Mucosa of rectum (tissue), 2 donors: ENCODE results near the gene MLPH.
A peak's percentile ranks its signal among the peaks of the same experiment; 100 is the strongest.

Source experiments
- H3K27ac ChIP-seq, 2 donors: one replicate each; pipeline ENCODE4 v1.7.0; 2013; ENCODE audit warnings: inconsistent platforms in 2 of 2, low read depth in 2 of 2, low read length in 2 of 2
- H3K27me3 ChIP-seq, 2 donors: one replicate each; pipeline ENCODE4 v1.7.0; 2013; ENCODE audit warnings: low read length in 2 of 2; ENCODE audit not compliant: control insufficient read depth in 2 of 2, insufficient read depth in 2 of 2
- H3K36me3 ChIP-seq, 2 donors: one replicate each; pipeline ENCODE4 v1.7.0; 2013; ENCODE audit warnings: low read length in 2 of 2; ENCODE audit not compliant: control insufficient read depth in 2 of 2, insufficient read depth in 2 of 2
- H3K4me1 ChIP-seq, 2 donors: one replicate each; pipeline ENCODE4 v1.7.0; 2013; ENCODE audit warnings: low read length in 2 of 2, mild to moderate bottlenecking in 1 of 2; ENCODE audit not compliant: control insufficient read depth in 2 of 2, insufficient read depth in 2 of 2
- H3K4me3 ChIP-seq, 2 donors: one replicate each; pipeline ENCODE4 v1.7.0; 2013; ENCODE audit warnings: low read length in 2 of 2
- H3K9ac ChIP-seq, 2 donors: one replicate each; pipeline ENCODE4 v1.7.0; 2013; ENCODE audit warnings: low read length in 2 of 2, low read depth in 1 of 2, mild to moderate bottlenecking in 1 of 2
- H3K9me3 ChIP-seq, 2 donors: one replicate each; pipeline ENCODE4 v1.7.0; 2013; ENCODE audit warnings: low read length in 2 of 2; ENCODE audit not compliant: control insufficient read depth in 2 of 2
- donor health status: healthy.
- donor health status: Normal muscosa, but diverticular disease.

The MLPH gene, protein sequence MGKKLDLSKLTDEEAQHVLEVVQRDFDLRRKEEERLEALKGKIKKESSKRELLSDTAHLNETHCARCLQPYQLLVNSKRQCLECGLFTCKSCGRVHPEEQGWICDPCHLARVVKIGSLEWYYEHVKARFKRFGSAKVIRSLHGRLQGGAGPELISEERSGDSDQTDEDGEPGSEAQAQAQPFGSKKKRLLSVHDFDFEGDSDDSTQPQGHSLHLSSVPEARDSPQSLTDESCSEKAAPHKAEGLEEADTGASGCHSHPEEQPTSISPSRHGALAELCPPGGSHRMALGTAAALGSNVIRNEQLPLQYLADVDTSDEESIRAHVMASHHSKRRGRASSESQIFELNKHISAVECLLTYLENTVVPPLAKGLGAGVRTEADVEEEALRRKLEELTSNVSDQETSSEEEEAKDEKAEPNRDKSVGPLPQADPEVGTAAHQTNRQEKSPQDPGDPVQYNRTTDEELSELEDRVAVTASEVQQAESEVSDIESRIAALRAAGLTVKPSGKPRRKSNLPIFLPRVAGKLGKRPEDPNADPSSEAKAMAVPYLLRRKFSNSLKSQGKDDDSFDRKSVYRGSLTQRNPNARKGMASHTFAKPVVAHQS

GRCh38 chr2:237486819-237487448 is at the start of gene MLPH:
TSS of gene MLPH (plus strand) at chr2:237487251. CDS start at chr2:237493427, 6,176 bp downstream.
- Histone ChIP-seq H3K36me3 (no peaks in the 10 kb centered on the region), H3K4me1 (peaks cover 33 to 48% of the 10 kb centered on the region in 2 donors), H3K9ac (peak within 1 kb of the TSS; percentile 60 to 88), H3K9me3 (peaks cover 0 to 8% of the 10 kb centered on the region in 2 donors), H3K4me3 (peak within 1 kb of the TSS; percentile 71 to 88), H3K27ac (peak within 1 kb of the TSS; percentile 83 to 96), H3K27me3 (peaks cover 3 to 9% of the 10 kb centered on the region in 2 donors)

DNA sequence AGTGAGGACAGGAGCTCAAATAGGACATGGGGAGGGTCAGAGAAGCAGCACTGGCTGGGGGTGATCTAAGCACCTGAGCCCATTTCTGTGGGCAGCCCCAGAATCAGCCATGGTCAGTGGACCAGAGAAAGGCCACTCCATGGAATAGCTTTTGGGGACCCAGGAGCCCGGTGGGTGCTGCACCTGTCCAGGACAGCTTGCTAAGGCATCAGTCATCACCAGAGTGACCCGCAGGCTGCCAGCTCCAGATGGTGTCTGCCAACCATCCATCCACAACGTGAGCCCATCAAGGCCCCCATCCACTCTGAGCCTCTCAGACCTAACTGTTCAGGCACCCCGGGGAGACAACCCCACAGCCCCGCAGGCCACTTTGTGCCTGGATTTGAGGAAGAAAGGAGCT is 49.5 kb upstream of the MLPH start:
- no peaks in the 10 kb centered on the region for H3K36me3 ChIP-seq
- no peak overlapping the region for H3K27ac ChIP-seq
- H3K4me3 ChIP-seq, result no peak overlapping the region
- H3K4me1 ChIP-seq, result peaks cover 15 to 18% of the 10 kb centered on the region in 2 donors
- no peaks in the 10 kb centered on the region for H3K9me3 ChIP-seq
- H3K27me3 ChIP-seq, result no peaks in the 10 kb centered on the region
- H3K9ac ChIP-seq, result no peak overlapping the region

DNA sequence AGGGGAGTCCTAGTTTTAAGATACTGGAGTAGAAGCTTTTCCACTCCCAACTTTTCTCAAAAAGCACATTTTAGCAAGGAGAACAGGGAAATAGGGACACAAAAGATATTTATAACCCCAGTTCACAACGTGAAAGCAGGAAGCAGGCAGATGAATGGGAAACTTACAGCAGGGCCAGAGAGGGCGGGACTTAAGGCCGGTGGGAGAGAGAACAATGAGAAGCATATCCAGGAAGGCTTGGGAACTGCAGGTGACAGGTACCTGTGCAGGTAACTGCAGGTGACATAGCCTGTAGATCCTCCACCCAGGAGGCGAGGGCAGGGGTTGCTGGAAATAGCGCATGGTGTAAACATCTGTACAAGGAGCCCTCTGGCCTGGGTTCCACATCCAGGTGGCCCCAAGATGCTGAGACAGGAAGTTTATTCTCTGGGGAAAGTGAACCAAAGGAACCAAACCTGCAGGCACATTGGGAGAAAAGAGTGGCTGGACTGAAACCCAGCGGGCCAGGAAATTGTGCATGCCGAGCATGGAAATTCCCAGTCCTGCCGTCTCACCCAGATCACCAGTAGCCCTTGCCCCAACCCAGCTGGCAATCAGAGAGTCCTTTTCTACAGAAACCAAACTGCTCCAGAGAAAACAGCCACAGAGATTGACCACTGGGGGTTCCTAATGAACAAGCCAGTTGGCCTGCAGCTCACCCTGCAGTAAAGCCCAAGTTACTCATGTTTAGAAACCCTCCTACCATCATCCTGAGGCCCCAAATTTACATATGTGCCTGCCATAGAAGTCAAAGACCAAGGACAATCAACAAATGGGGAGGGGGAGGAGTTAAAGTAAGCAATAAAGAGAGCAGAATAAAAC is 48.7 kb upstream of the MLPH start:
- no peak overlapping the region for H3K27ac ChIP-seq
- no peaks in the 10 kb centered on the region for H3K9me3 ChIP-seq
- no peaks in the 10 kb centered on the region for H3K36me3 ChIP-seq
- H3K9ac ChIP-seq, result no peak overlapping the region
- H3K4me1 ChIP-seq, result peaks cover 15 to 18% of the 10 kb centered on the region in 2 donors
- no peaks in the 10 kb centered on the region for H3K27me3 ChIP-seq
- H3K4me3 ChIP-seq, result no peak overlapping the region

DNA sequence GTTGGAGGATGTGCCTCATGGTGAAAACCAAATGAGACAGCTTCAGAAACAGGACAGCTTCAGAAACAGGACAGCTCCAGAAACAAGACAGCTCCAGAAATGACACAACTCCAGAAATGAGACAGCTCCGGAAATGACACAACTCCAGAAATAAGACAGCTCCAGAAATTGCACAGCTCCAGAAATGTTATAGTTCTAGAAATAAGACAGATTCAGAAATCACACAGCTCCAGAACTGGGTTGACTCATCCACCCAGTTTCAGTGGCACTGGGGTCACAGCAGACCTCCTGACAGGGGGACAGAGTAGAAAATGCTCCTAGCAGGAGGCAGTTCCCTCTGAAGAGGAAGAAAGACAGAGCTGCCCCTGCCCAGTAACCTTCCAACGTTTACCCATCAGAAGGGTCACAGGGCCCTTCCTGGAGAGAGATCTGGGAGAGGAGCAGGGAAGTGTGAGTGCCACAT is 46.2 kb upstream of the MLPH start:
- Histone ChIP-seq H3K27me3 (no peaks in the 10 kb centered on the region), H3K9me3 (no peaks in the 10 kb centered on the region), H3K36me3 (no peaks in the 10 kb centered on the region), H3K4me1 (peaks cover 8 to 9% of the 10 kb centered on the region in 2 donors), H3K9ac (no peak overlapping the region), H3K4me3 (no peak overlapping the region), H3K27ac (peak overlapping the region in 1 of 2 donors; percentile 41)

- Histone ChIP-seq H3K27me3 (no peaks in the 10 kb centered on the region), H3K4me1 (peaks cover 6 to 9% of the 10 kb centered on the region in 2 donors), H3K27ac (peak overlapping the region in 1 of 2 donors; percentile 46), H3K9ac (no peak overlapping the region), H3K9me3 (no peaks in the 10 kb centered on the region), H3K4me3 (no peak overlapping the region), H3K36me3 (no peaks in the 10 kb centered on the region)
Measured at GRCh38 chr2:237441605-237442274, 45.3 kb upstream of the MLPH start.

DNA sequence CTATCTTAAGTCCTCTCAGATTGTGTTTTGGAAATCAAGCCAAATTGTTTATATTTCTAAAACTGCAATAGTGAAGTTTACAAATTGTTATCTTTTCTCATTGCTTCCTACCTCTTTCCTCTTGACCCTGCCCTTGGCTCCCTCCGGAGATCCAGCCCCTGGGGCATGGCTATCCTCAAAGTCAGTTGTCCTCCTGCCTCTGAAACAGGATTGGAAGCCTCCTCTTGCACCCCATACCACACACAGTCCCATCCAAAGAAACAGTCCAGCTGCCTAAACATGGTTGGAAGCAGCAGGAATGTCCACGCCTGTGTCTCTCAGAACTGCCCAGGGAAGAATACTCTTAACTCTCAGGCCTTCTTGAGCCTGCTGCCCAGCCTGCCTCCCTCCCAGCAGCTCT is 43.0 kb upstream of the MLPH start:
- H3K27me3 ChIP-seq, result no peaks in the 10 kb centered on the region
- H3K9me3 ChIP-seq, result no peaks in the 10 kb centered on the region
- H3K4me3 ChIP-seq, result no peak overlapping the region
- H3K36me3 ChIP-seq, result no peaks in the 10 kb centered on the region
- no peak overlapping the region for H3K27ac ChIP-seq
- H3K4me1 ChIP-seq, result peaks cover 0 to under 1% of the 10 kb centered on the region in 2 donors
- H3K9ac ChIP-seq, result no peak overlapping the region

DNA sequence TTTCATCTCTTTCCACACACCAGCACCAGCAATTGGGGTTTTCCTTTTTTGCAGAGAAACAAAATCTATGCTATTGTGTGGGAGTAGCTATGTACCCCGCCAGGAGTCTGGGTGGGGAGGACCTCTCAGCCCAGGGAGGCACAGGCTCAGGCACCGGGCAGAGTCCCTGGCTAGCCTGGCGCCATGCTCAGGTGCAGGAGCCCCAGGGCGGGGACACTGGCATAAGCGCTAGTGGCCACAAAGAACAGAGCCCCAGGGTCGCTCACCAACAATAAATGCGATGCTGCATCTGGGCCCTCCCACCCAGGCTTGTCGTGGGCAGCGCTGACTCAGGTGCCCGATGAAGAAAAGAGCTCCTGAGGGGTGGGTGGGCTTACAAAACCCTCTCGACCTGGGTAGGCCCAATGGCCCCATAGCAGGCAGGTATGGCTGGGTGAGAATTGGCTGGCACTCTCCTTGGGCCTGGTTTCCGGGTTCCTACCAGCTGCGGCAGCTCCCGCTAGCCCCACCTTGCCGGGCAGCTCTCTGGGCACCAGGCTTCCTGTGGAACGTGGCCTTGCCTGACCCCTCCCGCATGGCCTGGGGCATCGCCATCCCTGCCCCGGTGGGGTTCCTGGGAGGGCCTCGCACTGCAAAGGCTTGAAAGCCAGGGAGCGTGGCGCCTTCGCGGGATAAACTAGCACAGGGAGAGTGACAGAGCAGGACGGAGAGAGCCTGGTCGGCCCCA is 41.3 kb upstream of the MLPH start:
- Histone ChIP-seq H3K27me3 (no peaks in the 10 kb centered on the region), H3K36me3 (no peaks in the 10 kb centered on the region), H3K4me3 (no peak overlapping the region), H3K27ac (no peak overlapping the region), H3K4me1 (peaks cover 0 to 4% of the 10 kb centered on the region in 2 donors), H3K9ac (no peak overlapping the region), H3K9me3 (peaks cover 0 to 2% of the 10 kb centered on the region in 2 donors)

- Histone ChIP-seq H3K27me3 (no peaks in the 10 kb centered on the region), H3K9me3 (peaks cover 0 to 2% of the 10 kb centered on the region in 2 donors), H3K4me1 (peaks cover 0 to 4% of the 10 kb centered on the region in 2 donors), H3K36me3 (no peaks in the 10 kb centered on the region), H3K27ac (no peak overlapping the region), H3K4me3 (no peak overlapping the region), H3K9ac (no peak overlapping the region)
Measured at GRCh38 chr2:237446338-237446665, 40.7 kb upstream of the MLPH start.

GRCh38 chr2:237447496-237447895 is 39.6 kb upstream of the MLPH start:
- peaks cover 0 to 2% of the 10 kb centered on the region in 2 donors for H3K9me3 ChIP-seq
- H3K4me3 ChIP-seq, result no peak overlapping the region
- H3K27ac ChIP-seq, result no peak overlapping the region
- H3K27me3 ChIP-seq, result no peaks in the 10 kb centered on the region
- no peak overlapping the region for H3K9ac ChIP-seq
- H3K36me3 ChIP-seq, result no peaks in the 10 kb centered on the region
- peaks cover 0 to 4% of the 10 kb centered on the region in 2 donors for H3K4me1 ChIP-seq
